Activated naive CD4-positive, alpha-beta T cell treated with anti-CD3 and anti-CD28 coated beads for 36 hours (primary cell): Measurements from ENCODE around the gene PCBP3. TPM values are rescaled to one million over a fixed set of nuclear protein-coding genes. Genes with fewer than 3 reads are reported as not detected.

Experiments
- CTCF ChIA-PET: fragments of 350-600 bp; sonication (Branson Sonifier 250); formaldehyde crosslinking; loops from one replicate; lab custom pipeline; 2021; ENCODE audit warnings: antibody characterized with exemption; lab: Charles Lee
- DNase-seq: peaks from one replicate; pipeline ENCODE4 v3.0.0-alpha.2; 2020
- H3K27ac Mint-ChIP-seq: one replicate; pipeline ENCODE4 v1.8.0; 2021; ENCODE audit warnings: mild to moderate bottlenecking, mixed read lengths
- H3K27me3 Mint-ChIP-seq: one replicate; pipeline ENCODE4 v1.8.0; 2021; ENCODE audit warnings: low read depth, mixed read lengths
- H3K36me3 Mint-ChIP-seq: one replicate; pipeline ENCODE4 v1.8.0; 2021; ENCODE audit warnings: low read depth, mixed read lengths
- H3K4me1 Mint-ChIP-seq: one replicate; pipeline ENCODE4 v1.8.0; 2021; ENCODE audit warnings: low read depth, mixed read lengths
- H3K4me3 Mint-ChIP-seq: one replicate; pipeline ENCODE4 v1.8.0; 2021; ENCODE audit warnings: mild to moderate bottlenecking, moderate library complexity, mixed read lengths
- H3K9me3 Mint-ChIP-seq: one replicate; pipeline ENCODE4 v1.8.0; 2021; ENCODE audit warnings: mixed read lengths
- intact Hi-C: fragments of 100-400 bp; cut with micrococcal nuclease; formaldehyde crosslinking; loops from one replicate; pipeline ENCODE4 v1.15.1; 2023
- total RNA-seq, 2 experiments: library from RNA; stranded (reverse); gene quantifications; one replicate each; pipeline ENCODE4 v1.2.3, GENCODE V29; 2021

Gene PCBP3
- total RNA-seq, 2 experiments from 2014 or later, result 10.0 to 10.2 TPM

DNA sequence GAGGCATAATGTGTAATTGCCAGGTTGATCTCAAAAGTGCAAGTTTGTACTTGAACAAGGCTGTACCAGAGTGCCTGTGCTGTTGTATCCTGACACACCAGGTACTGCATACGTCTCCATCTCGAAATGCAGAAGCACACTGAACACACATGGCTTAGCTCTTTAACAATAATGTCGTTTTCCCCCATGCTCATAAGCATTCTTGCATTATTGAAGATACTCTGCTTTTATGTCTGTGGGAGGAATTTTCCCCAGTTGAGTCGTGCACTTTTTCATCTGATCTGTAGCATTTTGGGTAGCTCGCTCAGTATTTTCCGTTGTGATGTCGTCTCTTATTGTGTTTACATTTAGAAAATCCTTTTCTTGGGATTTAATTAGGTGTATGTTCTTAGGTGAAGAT is 98.7 kb downstream of the PCBP3 start:
- CTCF ChIA-PET, result no interaction called here
- DNase-seq, result no peak
- no peak overlapping the region for H3K4me3 Mint-ChIP-seq
- peaks cover 10% of the 10 kb centered on the region for H3K4me1 Mint-ChIP-seq
- peaks cover 7% of the 10 kb centered on the region for H3K36me3 Mint-ChIP-seq
- no peaks in the 10 kb centered on the region for H3K27me3 Mint-ChIP-seq
- peaks cover 4% of the 10 kb centered on the region for H3K9me3 Mint-ChIP-seq
- no peak overlapping the region for H3K27ac Mint-ChIP-seq
- intact Hi-C loops, result no loop called here

DNA sequence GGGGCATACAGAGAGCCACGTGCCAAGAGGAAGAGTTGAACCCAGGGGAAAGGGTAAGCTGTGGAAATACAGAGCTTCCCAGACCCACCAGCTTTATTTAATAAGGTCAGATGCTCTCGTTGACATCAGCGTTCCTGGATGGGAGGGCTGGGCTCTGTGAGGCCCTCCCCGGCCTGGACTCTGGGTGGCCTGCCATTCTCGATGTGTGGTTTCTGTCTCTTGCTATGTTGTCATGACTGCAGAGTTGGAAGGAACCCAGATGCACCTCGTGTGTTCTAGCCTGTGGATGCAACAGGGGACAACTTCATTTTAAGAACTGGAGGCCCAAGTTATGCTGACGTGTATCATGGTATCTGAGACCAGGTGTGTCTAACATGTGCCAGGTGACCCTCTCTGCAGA is 101.7 kb downstream of the PCBP3 start:
- Mint-ChIP-seq H3K9me3 (peaks cover 4% of the 10 kb centered on the region), H3K4me1 (peaks cover 15% of the 10 kb centered on the region), H3K36me3 (peaks cover 7% of the 10 kb centered on the region), H3K4me3 (no peak overlapping the region), H3K27ac (no peak overlapping the region), H3K27me3 (no peaks in the 10 kb centered on the region)
- no peak for DNase-seq
- intact Hi-C loops, result no loop called here
- CTCF ChIA-PET, result no interaction called here

DNA sequence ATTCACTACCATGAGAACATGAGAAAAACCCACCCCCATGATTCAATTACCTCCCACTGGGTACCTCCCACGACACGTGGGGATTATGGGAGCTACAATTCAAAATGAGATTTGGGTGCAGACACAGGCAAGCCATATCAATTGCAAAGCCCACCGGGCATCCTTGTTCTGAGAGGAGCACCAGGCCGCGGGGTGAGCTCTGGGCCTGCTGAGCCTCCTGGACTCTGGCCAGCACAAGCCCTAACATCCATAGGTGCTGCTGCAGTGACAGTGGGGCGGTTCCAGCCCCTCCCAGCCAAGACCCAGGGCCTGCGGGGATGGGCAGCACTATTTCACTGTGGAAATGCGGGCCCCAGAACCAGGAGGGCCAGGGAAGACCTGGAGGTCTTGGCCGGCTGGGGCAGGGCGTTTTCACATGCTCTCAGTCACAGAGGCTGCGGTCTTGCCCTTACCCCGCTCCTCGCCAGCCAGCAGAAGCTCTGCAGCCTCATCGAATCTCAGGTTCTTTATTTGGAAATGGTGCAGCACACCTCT is 103.8 kb downstream of the PCBP3 start:
- H3K27ac Mint-ChIP-seq, result no peak overlapping the region
- peaks cover 8% of the 10 kb centered on the region for H3K4me1 Mint-ChIP-seq
- CTCF ChIA-PET, result no interaction called here
- H3K27me3 Mint-ChIP-seq, result no peaks in the 10 kb centered on the region
- intact Hi-C loops, result no loop called here
- DNase-seq, result no peak
- peaks cover 7% of the 10 kb centered on the region for H3K36me3 Mint-ChIP-seq
- H3K4me3 Mint-ChIP-seq, result no peak overlapping the region
- peaks cover 4% of the 10 kb centered on the region for H3K9me3 Mint-ChIP-seq

DNA sequence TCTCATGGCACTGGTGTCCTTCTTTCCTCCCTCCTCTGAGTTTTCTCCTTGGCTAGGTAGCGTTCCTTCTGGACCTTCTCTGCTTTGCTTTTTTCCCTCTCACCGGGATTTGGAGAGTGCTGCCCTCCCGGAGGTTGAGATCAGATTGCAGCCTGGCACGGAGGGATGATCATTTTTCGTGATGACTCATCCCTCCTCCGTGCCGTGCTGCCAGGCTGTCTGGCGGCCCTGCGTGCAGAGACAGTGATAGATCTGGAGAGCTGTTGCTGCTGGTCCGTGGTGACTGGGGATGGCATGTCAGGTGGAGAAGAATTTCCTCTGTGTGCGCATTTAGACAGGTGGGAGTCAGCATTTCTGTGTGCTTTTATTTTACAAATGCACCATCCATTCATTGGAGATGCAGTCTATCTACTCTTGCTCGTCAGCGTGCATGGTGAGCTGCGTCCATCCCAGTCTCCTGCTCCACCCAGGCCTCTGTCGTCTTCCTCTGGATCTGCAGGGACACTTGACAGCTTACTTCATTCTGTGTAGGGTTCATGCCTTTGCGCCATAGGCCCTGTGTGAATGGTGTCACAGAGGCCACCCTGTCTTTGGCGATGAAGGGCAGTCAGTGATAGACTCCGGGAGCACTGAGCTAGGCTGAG is 104.4 kb downstream of the PCBP3 start:
- CTCF ChIA-PET, result no interaction called here
- Mint-ChIP-seq H3K27me3 (no peaks in the 10 kb centered on the region), H3K4me3 (no peak overlapping the region), H3K4me1 (peaks cover 4% of the 10 kb centered on the region), H3K27ac (no peak overlapping the region), H3K36me3 (peaks cover 7% of the 10 kb centered on the region), H3K9me3 (peaks cover 4% of the 10 kb centered on the region)
- DNase-seq, result no peak
- intact Hi-C loops, result no loop called here

DNA sequence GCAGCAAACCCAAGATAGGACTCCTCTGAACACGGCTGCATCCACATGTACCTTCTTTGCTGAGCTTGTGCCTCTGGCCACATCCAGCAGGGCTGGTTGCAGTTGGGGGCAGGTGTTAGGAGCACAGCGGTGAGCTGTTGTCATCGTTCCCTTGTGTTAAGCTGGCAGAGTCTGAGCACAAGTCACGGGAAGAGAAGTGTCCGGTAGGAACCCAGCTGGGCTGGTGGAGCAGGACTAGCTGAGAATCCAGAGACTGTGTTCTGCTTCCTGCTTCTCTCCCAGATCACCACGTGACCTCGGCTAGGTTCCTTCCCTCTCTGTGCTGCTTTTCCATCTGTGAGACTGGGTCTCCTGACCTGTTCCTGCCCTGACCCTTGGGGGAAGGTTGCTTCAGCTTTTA is 105.1 kb downstream of the PCBP3 start:
- intact Hi-C loops, result no loop called here
- H3K36me3 Mint-ChIP-seq, result peaks cover 7% of the 10 kb centered on the region
- no peak overlapping the region for H3K4me3 Mint-ChIP-seq
- no peaks in the 10 kb centered on the region for H3K27me3 Mint-ChIP-seq
- no peak for DNase-seq
- H3K9me3 Mint-ChIP-seq, result peaks cover 4% of the 10 kb centered on the region
- CTCF ChIA-PET, result no interaction called here
- no peak overlapping the region for H3K27ac Mint-ChIP-seq
- peaks cover 4% of the 10 kb centered on the region for H3K4me1 Mint-ChIP-seq

DNA sequence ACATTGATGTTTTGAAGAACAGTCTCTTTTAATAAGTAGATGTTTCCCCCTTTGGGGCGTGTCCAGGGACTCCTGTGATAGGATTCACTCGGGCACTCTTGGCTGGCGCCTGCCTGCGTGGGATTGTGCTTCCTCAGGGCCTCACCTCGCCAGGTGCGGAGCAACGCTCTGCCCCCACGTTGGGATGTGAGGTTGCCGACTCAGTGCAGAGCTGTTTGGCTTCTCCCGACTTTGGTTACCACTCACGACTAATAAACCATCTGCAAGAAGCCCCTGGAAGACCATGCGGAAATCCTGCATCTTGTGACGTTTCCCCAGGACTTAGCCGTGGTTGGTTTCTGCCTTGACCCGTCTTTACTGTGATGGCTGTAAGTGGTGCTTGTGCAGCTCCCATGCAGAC is 106.4 kb downstream of the PCBP3 start:
- Mint-ChIP-seq H3K4me1 (peaks cover 4% of the 10 kb centered on the region), H3K36me3 (peaks cover 5% of the 10 kb centered on the region), H3K9me3 (peaks cover 4% of the 10 kb centered on the region), H3K4me3 (no peak overlapping the region), H3K27ac (no peak overlapping the region), H3K27me3 (no peaks in the 10 kb centered on the region)
- DNase-seq, result no peak
- intact Hi-C loops, result no loop called here
- CTCF ChIA-PET, result no interaction called here

DNA sequence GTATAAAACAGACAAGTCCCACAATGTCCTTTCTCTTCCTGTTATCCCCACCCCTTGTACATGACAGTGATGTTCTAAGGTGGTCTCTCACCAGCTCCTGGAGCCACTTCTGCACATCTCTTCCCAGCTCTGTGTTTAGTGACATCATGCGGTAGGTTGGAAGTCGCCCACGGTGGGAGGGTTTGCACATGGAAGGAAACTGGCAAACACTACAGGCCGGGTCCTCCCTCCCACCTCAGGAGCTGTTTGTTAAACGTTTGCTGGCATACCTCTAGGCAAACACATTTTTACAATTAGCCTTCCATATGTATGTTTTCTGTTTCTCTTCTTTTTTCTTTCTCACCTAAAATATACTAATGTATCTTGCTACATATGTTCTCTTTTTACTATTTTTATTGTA is 107.4 kb downstream of the PCBP3 start:
- intact Hi-C loops, result no loop called here
- Mint-ChIP-seq H3K4me3 (no peak overlapping the region), H3K27ac (no peak overlapping the region), H3K9me3 (peaks cover 2% of the 10 kb centered on the region), H3K4me1 (peaks cover 4% of the 10 kb centered on the region), H3K27me3 (no peaks in the 10 kb centered on the region), H3K36me3 (no peaks in the 10 kb centered on the region)
- CTCF ChIA-PET, result no interaction called here
- no peak for DNase-seq

DNA sequence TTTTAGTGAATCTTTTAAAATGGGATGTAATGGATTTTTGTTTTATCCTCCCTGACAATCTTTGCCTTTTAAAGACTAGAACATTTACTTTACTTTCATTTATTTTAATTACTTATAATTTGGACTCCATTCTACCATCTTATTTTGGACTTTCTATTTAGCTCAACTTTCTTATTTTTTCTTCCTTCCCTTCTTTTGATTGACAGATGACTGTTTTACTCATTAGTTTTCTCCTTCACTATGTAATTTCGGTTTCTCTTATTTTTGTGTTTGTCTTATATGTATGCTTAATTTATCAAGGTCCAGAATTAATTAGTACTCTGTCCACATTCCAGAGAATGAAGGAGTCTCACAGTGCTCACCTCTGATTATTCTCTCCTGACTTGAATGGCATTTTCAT is 109.9 kb downstream of the PCBP3 start:
- no peak overlapping the region for H3K4me3 Mint-ChIP-seq
- H3K4me1 Mint-ChIP-seq, result peaks cover 4% of the 10 kb centered on the region
- no peaks in the 10 kb centered on the region for H3K27me3 Mint-ChIP-seq
- intact Hi-C loops, result no loop called here
- CTCF ChIA-PET, result no interaction called here
- H3K27ac Mint-ChIP-seq, result no peak overlapping the region
- no peak for DNase-seq
- H3K9me3 Mint-ChIP-seq, result peaks cover 7% of the 10 kb centered on the region
- H3K36me3 Mint-ChIP-seq, result no peaks in the 10 kb centered on the region

DNA sequence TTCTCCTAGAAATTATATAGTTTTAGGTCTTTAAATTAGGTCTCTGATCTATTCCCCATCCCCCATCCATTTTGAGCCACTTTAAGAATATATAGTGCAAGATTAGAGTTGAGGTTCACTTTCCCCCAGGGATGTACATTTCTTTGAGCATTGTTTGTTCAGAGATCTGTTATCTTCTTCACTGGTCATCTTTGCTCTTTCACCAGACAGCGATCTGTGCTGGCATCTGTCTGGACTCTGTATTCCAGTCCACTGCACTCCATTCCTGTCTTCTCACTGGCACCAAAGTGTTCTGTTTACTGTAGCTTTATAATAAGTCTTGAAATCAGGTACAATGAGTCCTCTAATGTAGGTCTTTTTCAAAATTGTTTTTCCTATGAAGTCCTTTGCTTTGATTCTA is 112.5 kb downstream of the PCBP3 start:
- no peaks in the 10 kb centered on the region for H3K4me1 Mint-ChIP-seq
- H3K27me3 Mint-ChIP-seq, result no peaks in the 10 kb centered on the region
- no peak for DNase-seq
- H3K36me3 Mint-ChIP-seq, result no peaks in the 10 kb centered on the region
- no peak overlapping the region for H3K4me3 Mint-ChIP-seq
- intact Hi-C loops, result no loop called here
- CTCF ChIA-PET, result no interaction called here
- no peak overlapping the region for H3K27ac Mint-ChIP-seq
- peaks cover 7% of the 10 kb centered on the region for H3K9me3 Mint-ChIP-seq

DNA sequence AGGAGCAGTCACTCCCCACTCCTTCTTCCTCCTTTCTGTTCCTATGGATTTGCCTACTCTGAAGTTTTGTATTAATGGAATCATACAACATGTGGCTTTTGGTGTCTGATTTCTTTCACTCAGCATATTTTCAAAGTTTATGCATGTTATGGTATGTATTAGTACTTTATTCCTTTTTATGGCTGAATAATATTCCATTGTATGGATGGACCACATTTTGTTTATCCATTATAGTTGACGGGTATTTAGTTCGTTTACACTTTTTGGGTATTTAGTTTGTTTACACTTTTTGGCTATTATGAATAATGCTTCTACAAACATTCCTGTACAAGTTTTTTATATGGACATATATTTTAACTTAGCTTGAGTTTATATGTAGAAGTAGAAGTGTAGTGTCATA is 113.1 kb downstream of the PCBP3 start:
- H3K27me3 Mint-ChIP-seq, result no peaks in the 10 kb centered on the region
- no peak overlapping the region for H3K4me3 Mint-ChIP-seq
- CTCF ChIA-PET, result no interaction called here
- H3K36me3 Mint-ChIP-seq, result no peaks in the 10 kb centered on the region
- no peak overlapping the region for H3K27ac Mint-ChIP-seq
- intact Hi-C loops, result no loop called here
- DNase-seq, result no peak
- H3K4me1 Mint-ChIP-seq, result no peaks in the 10 kb centered on the region
- H3K9me3 Mint-ChIP-seq, result peaks cover 7% of the 10 kb centered on the region

DNA sequence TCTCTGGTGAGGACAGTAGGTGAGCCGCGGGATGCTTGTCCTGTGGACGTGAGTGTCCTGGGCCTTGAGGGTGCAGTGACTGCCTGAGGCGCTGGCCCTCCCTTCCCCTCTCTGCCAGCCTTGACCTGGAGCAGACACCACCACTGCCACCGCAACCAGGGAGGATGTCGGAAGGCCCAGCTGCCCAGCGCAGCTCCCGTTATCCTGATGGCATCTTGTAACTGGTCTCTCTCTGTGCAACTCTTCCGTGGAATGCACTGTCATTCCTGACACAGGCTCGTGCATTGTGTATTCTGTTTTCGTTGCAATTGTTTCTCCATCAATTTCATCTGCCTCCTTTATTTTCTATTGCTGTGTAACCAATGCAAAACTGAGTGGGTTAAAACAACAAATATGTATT is 118.2 kb downstream of the PCBP3 start:
- H3K36me3 Mint-ChIP-seq, result no peaks in the 10 kb centered on the region
- H3K27ac Mint-ChIP-seq, result no peak overlapping the region
- no peak for DNase-seq
- H3K27me3 Mint-ChIP-seq, result no peaks in the 10 kb centered on the region
- CTCF ChIA-PET, result no interaction called here
- H3K9me3 Mint-ChIP-seq, result no peaks in the 10 kb centered on the region
- no peak overlapping the region for H3K4me3 Mint-ChIP-seq
- H3K4me1 Mint-ChIP-seq, result peaks cover 9% of the 10 kb centered on the region
- intact Hi-C loops, result no loop called here

DNA sequence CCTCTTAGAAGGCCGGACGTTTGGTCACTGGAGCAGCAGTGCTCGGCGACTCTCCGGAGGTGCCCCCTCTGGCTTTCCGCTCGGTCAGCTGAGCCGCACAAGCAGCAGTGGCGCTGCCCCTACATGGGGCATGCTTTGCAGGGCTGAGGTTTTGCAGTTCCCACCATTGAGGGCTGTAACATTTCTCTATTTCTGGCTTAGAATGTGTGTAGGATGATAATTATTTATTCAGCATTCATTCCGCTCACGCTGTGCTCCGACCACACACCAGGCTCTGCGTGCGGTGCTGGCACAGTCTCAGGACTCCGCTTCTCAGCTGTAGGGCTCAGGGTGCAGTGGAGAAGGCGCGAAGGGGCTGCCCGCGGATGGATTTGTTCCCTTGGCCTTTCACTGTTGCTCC is 119.5 kb downstream of the PCBP3 start:
- Mint-ChIP-seq H3K27ac (no peak overlapping the region), H3K36me3 (no peaks in the 10 kb centered on the region), H3K9me3 (no peaks in the 10 kb centered on the region), H3K4me1 (peaks cover 23% of the 10 kb centered on the region), H3K27me3 (no peaks in the 10 kb centered on the region), H3K4me3 (no peak overlapping the region)
- CTCF ChIA-PET, result no interaction called here
- intact Hi-C loops, result no loop called here
- DNase-seq, result no peak

DNA sequence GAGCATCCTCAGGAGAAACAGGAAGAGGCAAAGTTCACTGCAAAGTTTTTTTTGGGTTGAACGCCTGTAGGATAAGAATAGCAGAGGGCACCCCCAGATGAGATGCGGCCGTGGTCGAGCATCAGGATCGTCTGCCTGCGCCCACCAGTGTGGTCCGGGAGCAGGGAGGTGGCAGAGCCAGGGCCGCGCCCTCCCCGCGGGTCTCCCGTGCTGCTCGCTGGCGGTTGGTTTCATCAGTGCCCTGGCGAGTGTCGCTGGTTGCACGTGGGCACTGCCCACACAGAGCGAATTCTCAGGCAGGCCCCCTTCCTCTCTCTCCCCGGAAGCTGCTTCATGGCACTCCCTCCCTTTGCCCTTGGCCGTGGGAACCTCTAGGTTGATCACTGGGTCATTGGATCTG is 120.0 kb downstream of the PCBP3 start:
- intact Hi-C loops, result no loop called here
- Mint-ChIP-seq H3K4me1 (peaks cover 27% of the 10 kb centered on the region), H3K36me3 (no peaks in the 10 kb centered on the region), H3K4me3 (no peak overlapping the region), H3K27me3 (no peaks in the 10 kb centered on the region), H3K9me3 (no peaks in the 10 kb centered on the region), H3K27ac (no peak overlapping the region)
- no peak for DNase-seq
- CTCF ChIA-PET, result interaction anchor here (0.7 kb wide), 1 partner anchor 118 kb away, joined by 3 read pairs; no protein-coding TSS in a partner anchor
